Activated B cell treated with CpG ODN at 0.5 μM for 24 hours (primary cell): ENCODE data around the gene CYP2D6. TPM values are rescaled to one million over a fixed set of nuclear protein-coding genes. Genes with fewer than 3 reads are reported as not detected.
"Not testable (repeated sequence)": the region's sequence is repeated elsewhere in the genome, so short reads cannot be mapped to it uniquely, and the experiment has no call there.

Experiments used
- ATAC-seq: fragments of 200-7000 bp; cut with Tn5 transposase; one replicate; pipeline ENCODE4 v1.10.0; 2021; ENCODE audit warnings: low read depth, mild to moderate bottlenecking, moderate library complexity
- CTCF ChIA-PET: fragments of 350-600 bp; sonication (Branson Sonifier 250); formaldehyde crosslinking; loops from one replicate; lab custom pipeline; 2021; ENCODE audit warnings: antibody characterized with exemption; lab: Charles Lee
- POLR2A ChIA-PET: fragments of 350-600 bp; sonication (Branson Sonifier 250); formaldehyde crosslinking; loops from one replicate; lab custom pipeline; 2021; ENCODE audit warnings: antibody characterized with exemption; lab: Charles Lee
- DNase-seq: peaks from one replicate; pipeline ENCODE4 v3.0.0; 2022
- H3K27ac Mint-ChIP-seq: one replicate; pipeline ENCODE4 v1.8.0; 2020; ENCODE audit warnings: mixed read lengths
- H3K27me3 Mint-ChIP-seq: one replicate; pipeline ENCODE4 v1.8.0; 2021; ENCODE audit warnings: mixed read lengths
- H3K36me3 Mint-ChIP-seq: one replicate; pipeline ENCODE4 v1.8.0; 2021; ENCODE audit warnings: low read depth, mixed read lengths
- H3K4me1 Mint-ChIP-seq: one replicate; pipeline ENCODE4 v1.8.0; 2021; ENCODE audit warnings: mixed read lengths
- H3K4me3 Mint-ChIP-seq: one replicate; pipeline ENCODE4 v1.8.0; 2020; ENCODE audit warnings: mild to moderate bottlenecking, mixed read lengths
- H3K9me3 Mint-ChIP-seq: one replicate; pipeline ENCODE4 v1.8.0; 2020; ENCODE audit warnings: mixed read lengths
- CTCF ChIP-seq: fragments of 200-600 bp; IDR thresholded peaks from one replicate; pipeline ENCODE4 v1.8.0; 2022; ENCODE audit warnings: antibody characterized with exemption, mild to moderate bottlenecking
- intact Hi-C: fragments of 100-400 bp; cut with micrococcal nuclease; formaldehyde crosslinking; loops from one replicate; pipeline ENCODE4 v1.15.1; 2024
- total RNA-seq: library from RNA; stranded (reverse); gene quantifications from 2 replicates; pipeline ENCODE4 v1.2.3, GENCODE V29; 2022

Gene CYP2D6
- total RNA-seq, 1 donor from 2014 or later: 2.8 TPM

- Mint-ChIP-seq H3K4me3 (no peak overlapping the region), H3K9me3 (no peaks in the 10 kb centered on the region), H3K27ac (no peak overlapping the region), H3K36me3 (peaks cover 18% of the 10 kb centered on the region), H3K27me3 (no peaks in the 10 kb centered on the region), H3K4me1 (no peaks in the 10 kb centered on the region)
- DNase-seq (no peak), ATAC-seq (no peak)
- ChIA-PET CTCF (no interaction called here), POLR2A (no interaction called here)
- intact Hi-C loops: no loop called here
- TF ChIP-seq CTCF: no peak
Observed at GRCh38 chr22:42145175-42145574, 14.6 kb upstream of the CYP2D6 start.

- peaks cover 21% of the 10 kb centered on the region for H3K36me3 Mint-ChIP-seq
- ATAC-seq, H3K27me3 Mint-ChIP-seq, CTCF ChIA-PET, H3K4me1 Mint-ChIP-seq, intact Hi-C loops, H3K4me3 Mint-ChIP-seq, POLR2A ChIA-PET, H3K9me3 Mint-ChIP-seq, H3K27ac Mint-ChIP-seq, DNase-seq: not testable (repeated sequence)
Observed at GRCh38 chr22:42143859-42144822, 13.5 kb upstream of the CYP2D6 start.

- Mint-ChIP-seq H3K4me3 (no peak overlapping the region), H3K4me1 (no peaks in the 10 kb centered on the region), H3K9me3 (no peaks in the 10 kb centered on the region), H3K36me3 (peaks cover 20% of the 10 kb centered on the region), H3K27ac (no peak overlapping the region), H3K27me3 (no peaks in the 10 kb centered on the region)
- TF ChIP-seq CTCF: no peak
- ChIA-PET POLR2A (no interaction called here), CTCF (no interaction called here)
- intact Hi-C loops: no loop called here
- ATAC-seq: no peak
- DNase-seq: no peak
Observed at GRCh38 chr22:42142771-42143461, 12.3 kb upstream of the CYP2D6 start.

GRCh38 chr22:42141307-42142057 lies 10.9 kb upstream of the CYP2D6 start:
- peaks cover 14% of the 10 kb centered on the region for H3K36me3 Mint-ChIP-seq
- ATAC-seq, H3K9me3 Mint-ChIP-seq, CTCF ChIA-PET, H3K4me1 Mint-ChIP-seq, H3K27ac Mint-ChIP-seq, POLR2A ChIA-PET, H3K4me3 Mint-ChIP-seq, intact Hi-C loops, H3K27me3 Mint-ChIP-seq, DNase-seq: not testable (repeated sequence)

GRCh38 chr22:42140153-42140552 lies 9.5 kb upstream of the CYP2D6 start:
- H3K4me3 Mint-ChIP-seq, H3K9me3 Mint-ChIP-seq, H3K4me1 Mint-ChIP-seq, H3K27me3 Mint-ChIP-seq, DNase-seq, intact Hi-C loops, H3K27ac Mint-ChIP-seq, CTCF ChIA-PET, ATAC-seq, POLR2A ChIA-PET: not testable (repeated sequence)
- peaks cover 14% of the 10 kb centered on the region for H3K36me3 Mint-ChIP-seq

- H3K4me3 Mint-ChIP-seq, intact Hi-C loops, H3K27ac Mint-ChIP-seq, ATAC-seq, H3K27me3 Mint-ChIP-seq, DNase-seq, H3K9me3 Mint-ChIP-seq, CTCF ChIA-PET, H3K4me1 Mint-ChIP-seq, POLR2A ChIA-PET: not testable (repeated sequence)
- H3K36me3 Mint-ChIP-seq: peaks cover 14% of the 10 kb centered on the region
Observed at GRCh38 chr22:42139508-42139907, 8.9 kb upstream of the CYP2D6 start.
